ENCODE results near the gene CELSR3.

Gene CELSR3

GRCh38 chr3:48662753-48663488 is at the start of gene CELSR3:
TSS of gene CELSR3 (minus strand) at chr3:48662886. CDS start at chr3:48662634, 252 bp downstream.
- H3K4me3 ChIP-seq (ENCODE audit: low read depth, low read length) = peak within 1 kb of the TSS; percentile 64
- DNase-seq (ENCODE audit: low read depth) = peak; percentile 67
- TF ChIP-seq CTCF (IDR thresholded peaks at IDR 0.05; ENCODE audit: low read depth, low read length, missing control alignments) = no peak

GRCh38 chr3:48711727-48712126 is 49.0 kb upstream of the CELSR3 start:
- TF ChIP-seq CTCF (IDR thresholded peaks at IDR 0.05; ENCODE audit: low read depth, low read length, missing control alignments) = no peak
- no peak overlapping the region for H3K4me3 ChIP-seq (ENCODE audit: low read depth, low read length)
- no peak for DNase-seq (ENCODE audit: low read depth)

DNA sequence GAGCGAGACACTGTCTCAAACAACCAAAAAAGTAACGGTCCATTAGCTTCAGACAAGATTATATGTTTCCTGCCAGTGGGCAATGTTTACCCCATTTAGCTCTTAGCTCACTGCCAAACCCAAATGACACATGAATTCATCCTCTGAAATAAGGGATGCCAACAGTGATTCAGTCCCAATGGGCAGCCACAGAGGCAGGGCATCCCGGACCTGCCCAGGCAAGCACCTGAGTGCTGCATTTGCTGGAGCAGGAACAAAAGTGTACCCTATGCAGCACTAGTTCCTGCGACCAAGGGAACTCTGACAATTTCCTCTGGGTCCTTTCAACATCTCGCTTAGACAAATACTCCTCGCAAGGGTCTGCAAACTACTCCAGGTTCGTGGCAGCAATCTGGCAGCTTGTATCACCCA is 46.4 kb upstream of the CELSR3 start:
- TF ChIP-seq CTCF (IDR thresholded peaks at IDR 0.05; ENCODE audit: low read depth, low read length, missing control alignments) = no peak
- no peak for DNase-seq (ENCODE audit: low read depth)
- H3K4me3 ChIP-seq (ENCODE audit: low read depth, low read length) = no peak overlapping the region

DNA sequence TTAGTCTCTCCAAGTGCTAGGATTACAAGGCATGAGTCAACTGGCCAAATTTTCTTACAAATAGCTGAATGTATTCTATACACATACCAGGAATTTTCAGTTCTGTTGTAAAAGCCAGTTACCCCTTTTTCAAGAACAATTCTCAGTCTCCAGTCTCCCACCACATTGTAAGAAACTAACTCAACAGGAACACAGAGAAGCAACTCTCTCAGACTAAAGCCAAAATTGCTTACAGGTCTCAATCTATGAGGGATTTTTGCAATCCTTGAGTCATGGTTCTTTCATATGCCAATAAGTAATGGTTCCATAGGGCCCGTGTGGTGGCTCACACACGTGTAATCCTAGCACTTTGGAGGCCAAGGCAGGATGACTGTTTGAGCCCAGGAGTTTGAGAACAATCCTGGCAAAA is 45.8 kb upstream of the CELSR3 start:
- no peak for DNase-seq (ENCODE audit: low read depth)
- no peak overlapping the region for H3K4me3 ChIP-seq (ENCODE audit: low read depth, low read length)
- no peak for TF ChIP-seq CTCF (IDR thresholded peaks at IDR 0.05; ENCODE audit: low read depth, low read length, missing control alignments)

DNA sequence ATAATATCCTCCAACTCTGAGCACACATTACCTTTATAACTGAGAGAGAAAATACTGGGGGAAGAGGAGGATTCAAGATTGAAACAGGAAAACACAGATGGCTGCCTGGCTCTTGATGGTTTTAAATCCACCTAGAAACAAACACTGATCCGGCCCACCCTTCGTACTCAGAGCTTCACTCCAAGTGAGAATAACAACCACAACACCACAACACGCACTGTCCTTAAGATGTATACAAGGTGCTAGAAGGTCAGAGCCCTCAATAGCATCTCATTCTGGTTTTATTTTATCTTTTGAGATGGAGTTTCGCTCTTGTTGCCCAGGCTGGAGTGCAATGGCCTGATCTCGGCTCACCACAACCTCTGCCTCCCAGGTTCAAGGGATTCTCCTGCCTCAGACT is 44.5 kb upstream of the CELSR3 start:
- TF ChIP-seq CTCF (IDR thresholded peaks at IDR 0.05; ENCODE audit: low read depth, low read length, missing control alignments) = no peak
- no peak overlapping the region for H3K4me3 ChIP-seq (ENCODE audit: low read depth, low read length)
- no peak for DNase-seq (ENCODE audit: low read depth)

- H3K4me3 ChIP-seq (ENCODE audit: low read depth, low read length) = no peak overlapping the region
- TF ChIP-seq CTCF (IDR thresholded peaks at IDR 0.05; ENCODE audit: low read depth, low read length, missing control alignments) = no peak
- DNase-seq (ENCODE audit: low read depth) = no peak
Measured at GRCh38 chr3:48702320-48702920, 39.7 kb upstream of the CELSR3 start.

Data from GM12864 (cell line).